GM12878 (cell line): ENCODE results near the gene MILR1.

Experiments
- CUX1 ChIP-seq: IDR thresholded peaks from 2 replicates; pipeline ENCODE4 v1.6.1; 2012; ENCODE audit warnings: improper control_type of control experiment, low read depth, low read length; ENCODE audit not compliant: insufficient replicate concordance
- POLR2AphosphoS2 ChIP-seq: IDR thresholded peaks from 2 replicates; pipeline ENCODE4 v1.6.1; 2011; ENCODE audit warnings: low read depth, mild to moderate bottlenecking, low read length, improper control_type of control experiment, moderate library complexity

GRCh38 chr17:64502809-64503208 is 53.9 kb downstream of the MILR1 start:
- TF ChIP-seq CUX1 (no peak), POLR2AphosphoS2 (no peak)
